Panc1 (cell line): ENCODE measurements around the gene ZNF335. TPM values are rescaled to one million over a fixed set of nuclear protein-coding genes. Genes with fewer than 3 reads are reported as not detected.

Experiments used
- ATAC-seq: fragments of 200-7000 bp; cut with Tn5 transposase; 2 replicates; pipeline ENCODE4 v1.9.1; 2020; ENCODE audit warnings: mild to moderate bottlenecking, moderate library complexity
- BruUV-seq: library from RNA; stranded (reverse); fragments of 400-500 nt; replicated peaks from 2 replicates; lab custom pipeline; 2021; lab: Mats Ljungman, UMichigan
- CTCF ChIA-PET: fragments of 300-600 bp; sonication (Branson Sonifier 250); formaldehyde crosslinking; loops from one replicate; lab custom pipeline; 2022; ENCODE audit warnings: antibody characterized with exemption; lab: Charles Lee
- POLR2A ChIA-PET: fragments of 300-600 bp; sonication (Branson Sonifier 250); formaldehyde crosslinking; loops from one replicate; lab custom pipeline; 2022; ENCODE audit warnings: antibody characterized with exemption; lab: Charles Lee
- DNase-seq: peaks from one replicate; pipeline ENCODE4 v3.0.0-alpha.2; 2010; ENCODE audit warnings: low read depth, low spot score
- H3K27ac ChIP-seq: 2 replicates; pipeline ENCODE4 v1.5.1; 2011; ENCODE audit warnings: mild to moderate bottlenecking, low read length, inconsistent platforms
- H3K27me3 ChIP-seq: fragments of 200-500 bp; sonication (Bioruptor generic); 2 replicates; pipeline ENCODE4 v1.6.0; 2014; ENCODE audit warnings: low read length, inconsistent platforms; ENCODE audit not compliant: control insufficient read depth, insufficient read depth
- H3K36me3 ChIP-seq: fragments of 200-500 bp; sonication (Bioruptor generic); 2 replicates; pipeline ENCODE4 v1.5.1; 2014; ENCODE audit warnings: inconsistent platforms, mild to moderate bottlenecking, low read length, moderate library complexity; ENCODE audit not compliant: control insufficient read depth, insufficient read depth
- H3K4me1 ChIP-seq: 2 replicates; pipeline ENCODE4 v1.5.1; 2011; ENCODE audit warnings: inconsistent platforms, mild to moderate bottlenecking, low read length, moderate library complexity; ENCODE audit not compliant: control insufficient read depth, insufficient read depth
- H3K4me3 ChIP-seq, 2 experiments: 2 replicates each; pipeline ENCODE4 v1.5.1; 2011 to 2012; ENCODE audit warnings: low read depth in 2 of 2, low read length in 2 of 2, mild to moderate bottlenecking in 2 of 2, inconsistent platforms in 1 of 2, moderate library complexity in 1 of 2
- H3K9me3 ChIP-seq: fragments of 200-500 bp; sonication (Bioruptor generic); 2 replicates; pipeline ENCODE4 v1.5.1; 2014; ENCODE audit warnings: low read depth, mild to moderate bottlenecking, inconsistent platforms, low read length, moderate library complexity; ENCODE audit not compliant: control insufficient read depth, insufficient read depth
- POLR2AphosphoS5 ChIP-seq: IDR thresholded peaks from 2 replicates; pipeline ENCODE4 v1.6.1; 2012; ENCODE audit warnings: mild to moderate bottlenecking, low read depth, low read length, moderate library complexity
- SIN3A ChIP-seq: IDR thresholded peaks from 2 replicates; pipeline ENCODE4 v1.6.1; 2012; ENCODE audit warnings: low read depth, mild to moderate bottlenecking, low read length, moderate library complexity, borderline replicate concordance; ENCODE audit not compliant: insufficient read depth
- TCF7L2 ChIP-seq: IDR thresholded peaks from 2 replicates; pipeline ENCODE4 v1.6.1; 2011; ENCODE audit warnings: mild to moderate bottlenecking, low read depth, low read length, inconsistent platforms
- in situ Hi-C: cut with HindIII; loops from 2 replicates; pipeline ENCODE4 v1.10.0; 2016; ENCODE audit warnings: low sequenced_read_pairs, low pct_unique_long_range_greater_than_20kb
- intact Hi-C: fragments of 100-400 bp; cut with micrococcal nuclease; formaldehyde crosslinking; loops from one replicate; pipeline ENCODE4 v1.10.0; 2022; ENCODE audit not compliant: unreplicated experiment
- total RNA-seq: library from RNA; stranded (reverse); gene quantifications from one replicate; pipeline ENCODE4 v1.2.1, GENCODE V29; 2021; ENCODE audit not compliant: unreplicated experiment
- TF ChIP-seq, protein P1 (sequence below): fragments of 450-650 bp; IDR thresholded peaks from 2 replicates; pipeline ENCODE4 v1.5.1; 2017; ENCODE audit warnings: mild to moderate bottlenecking
- TF ChIP-seq, protein P2 (sequence below), 2 experiments: IDR thresholded peaks; 2 replicates each; pipeline ENCODE4 v1.6.1; 2011 to 2012; ENCODE audit warnings: low read depth in 2 of 2, control low read depth in 1 of 2, low read length in 1 of 2, mild to moderate bottlenecking in 1 of 2, moderate library complexity in 1 of 2; ENCODE audit not compliant: insufficient read depth in 1 of 2

ZNF335 gene
- total RNA-seq, 1 experiment from 2014 or later, result 31.1 TPM

- ChIA-PET CTCF (no interaction called here), POLR2A (interaction anchor here (0.7 kb wide), 1 partner anchor 15 kb away, joined by 3 read pairs; the partner anchor contains the start of gene PCIF1)
- H3K4me3 ChIP-seq, result no peak overlapping the region
- no peaks in the 10 kb centered on the region for H3K9me3 ChIP-seq
- in situ Hi-C loops (no loop called here), intact Hi-C loops (no loop called here)
- no peaks in the 10 kb centered on the region for H3K4me1 ChIP-seq
- H3K27ac ChIP-seq, result no peak overlapping the region
- peaks cover 5% of the 10 kb centered on the region for H3K36me3 ChIP-seq
- H3K27me3 ChIP-seq, result no peaks in the 10 kb centered on the region
- TF ChIP-seq POLR2AphosphoS5 (peak; percentile 18; the same call in 1 of the 2 replicates), SIN3A (no peak)
- DNase-seq (no peak), ATAC-seq (no peak)
- BruUV-seq, result no TSS peak
Observed at GRCh38 chr20:45949542-45950329, 22.3 kb downstream of the ZNF335 start.

GRCh38 chr20:45948742-45949541 is 23.1 kb downstream of the ZNF335 start:
- no peaks in the 10 kb centered on the region for H3K27me3 ChIP-seq
- CTCF ChIA-PET, result no interaction called here
- in situ Hi-C loops, result no loop called here
- peak; percentile 34; the same call in 1 of the 2 replicates for TF ChIP-seq POLR2AphosphoS5
- TF ChIP-seq, protein P1, sequence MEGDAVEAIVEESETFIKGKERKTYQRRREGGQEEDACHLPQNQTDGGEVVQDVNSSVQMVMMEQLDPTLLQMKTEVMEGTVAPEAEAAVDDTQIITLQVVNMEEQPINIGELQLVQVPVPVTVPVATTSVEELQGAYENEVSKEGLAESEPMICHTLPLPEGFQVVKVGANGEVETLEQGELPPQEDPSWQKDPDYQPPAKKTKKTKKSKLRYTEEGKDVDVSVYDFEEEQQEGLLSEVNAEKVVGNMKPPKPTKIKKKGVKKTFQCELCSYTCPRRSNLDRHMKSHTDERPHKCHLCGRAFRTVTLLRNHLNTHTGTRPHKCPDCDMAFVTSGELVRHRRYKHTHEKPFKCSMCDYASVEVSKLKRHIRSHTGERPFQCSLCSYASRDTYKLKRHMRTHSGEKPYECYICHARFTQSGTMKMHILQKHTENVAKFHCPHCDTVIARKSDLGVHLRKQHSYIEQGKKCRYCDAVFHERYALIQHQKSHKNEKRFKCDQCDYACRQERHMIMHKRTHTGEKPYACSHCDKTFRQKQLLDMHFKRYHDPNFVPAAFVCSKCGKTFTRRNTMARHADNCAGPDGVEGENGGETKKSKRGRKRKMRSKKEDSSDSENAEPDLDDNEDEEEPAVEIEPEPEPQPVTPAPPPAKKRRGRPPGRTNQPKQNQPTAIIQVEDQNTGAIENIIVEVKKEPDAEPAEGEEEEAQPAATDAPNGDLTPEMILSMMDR, result no peak
- no peak overlapping the region for H3K27ac ChIP-seq
- H3K9me3 ChIP-seq, result no peaks in the 10 kb centered on the region
- no TSS peak for BruUV-seq
- intact Hi-C loops, result no loop called here
- ATAC-seq (peak; percentile 7; the same call in 1 of the 2 replicates), DNase-seq (no peak)
- H3K4me1 ChIP-seq, result no peaks in the 10 kb centered on the region
- no peak overlapping the region for H3K4me3 ChIP-seq
- H3K36me3 ChIP-seq, result peaks cover 5% of the 10 kb centered on the region
- POLR2A ChIA-PET, result no interaction called here

DNA sequence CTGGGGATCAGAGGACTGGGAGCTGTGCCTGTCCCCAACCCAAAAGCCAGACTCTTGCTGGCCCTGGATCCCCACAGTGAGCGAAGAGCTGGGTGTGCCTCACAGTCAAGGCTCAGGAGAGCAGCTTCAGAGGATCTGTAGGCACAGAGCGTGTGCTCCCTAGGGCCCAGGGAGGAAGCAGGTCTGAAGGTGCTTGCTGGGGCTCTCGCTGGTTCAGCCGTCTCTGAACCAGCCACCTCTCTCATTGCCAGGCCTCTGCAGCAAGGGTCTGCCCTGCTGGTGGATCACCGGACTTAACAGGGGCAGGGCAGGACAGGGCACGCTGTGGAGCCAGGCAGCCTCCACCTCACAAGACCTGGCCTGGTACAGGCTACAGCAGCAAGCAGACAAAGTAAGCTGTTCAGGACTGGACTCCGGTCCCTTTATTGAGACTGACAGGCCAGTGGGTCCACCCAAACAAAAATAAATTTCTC is 23.7 kb downstream of the ZNF335 start:
- DNase-seq (no peak), ATAC-seq (peak; percentile 29)
- ChIA-PET POLR2A (no interaction called here), CTCF (no interaction called here)
- Histone ChIP-seq H3K9me3 (no peaks in the 10 kb centered on the region), H3K27me3 (no peaks in the 10 kb centered on the region), H3K4me3 (no peak overlapping the region), H3K36me3 (peaks cover 5% of the 10 kb centered on the region), H3K4me1 (no peaks in the 10 kb centered on the region), H3K27ac (no peak overlapping the region)
- BruUV-seq, result no TSS peak
- in situ Hi-C loops, result no loop called here
- TF ChIP-seq, protein P1, result no peak
- no peak for TF ChIP-seq TCF7L2
- TF ChIP-seq POLR2AphosphoS5, result no peak
- no peak for TF ChIP-seq SIN3A
- TF ChIP-seq, protein P2, sequence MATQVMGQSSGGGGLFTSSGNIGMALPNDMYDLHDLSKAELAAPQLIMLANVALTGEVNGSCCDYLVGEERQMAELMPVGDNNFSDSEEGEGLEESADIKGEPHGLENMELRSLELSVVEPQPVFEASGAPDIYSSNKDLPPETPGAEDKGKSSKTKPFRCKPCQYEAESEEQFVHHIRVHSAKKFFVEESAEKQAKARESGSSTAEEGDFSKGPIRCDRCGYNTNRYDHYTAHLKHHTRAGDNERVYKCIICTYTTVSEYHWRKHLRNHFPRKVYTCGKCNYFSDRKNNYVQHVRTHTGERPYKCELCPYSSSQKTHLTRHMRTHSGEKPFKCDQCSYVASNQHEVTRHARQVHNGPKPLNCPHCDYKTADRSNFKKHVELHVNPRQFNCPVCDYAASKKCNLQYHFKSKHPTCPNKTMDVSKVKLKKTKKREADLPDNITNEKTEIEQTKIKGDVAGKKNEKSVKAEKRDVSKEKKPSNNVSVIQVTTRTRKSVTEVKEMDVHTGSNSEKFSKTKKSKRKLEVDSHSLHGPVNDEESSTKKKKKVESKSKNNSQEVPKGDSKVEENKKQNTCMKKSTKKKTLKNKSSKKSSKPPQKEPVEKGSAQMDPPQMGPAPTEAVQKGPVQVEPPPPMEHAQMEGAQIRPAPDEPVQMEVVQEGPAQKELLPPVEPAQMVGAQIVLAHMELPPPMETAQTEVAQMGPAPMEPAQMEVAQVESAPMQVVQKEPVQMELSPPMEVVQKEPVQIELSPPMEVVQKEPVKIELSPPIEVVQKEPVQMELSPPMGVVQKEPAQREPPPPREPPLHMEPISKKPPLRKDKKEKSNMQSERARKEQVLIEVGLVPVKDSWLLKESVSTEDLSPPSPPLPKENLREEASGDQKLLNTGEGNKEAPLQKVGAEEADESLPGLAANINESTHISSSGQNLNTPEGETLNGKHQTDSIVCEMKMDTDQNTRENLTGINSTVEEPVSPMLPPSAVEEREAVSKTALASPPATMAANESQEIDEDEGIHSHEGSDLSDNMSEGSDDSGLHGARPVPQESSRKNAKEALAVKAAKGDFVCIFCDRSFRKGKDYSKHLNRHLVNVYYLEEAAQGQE (IDR thresholded peaks at IDR 0.05; ENCODE audit: insufficient read depth in 1 of 2, low read depth in 2 of 2, low read length in 1 of 2), result no peak
- intact Hi-C loops, result no loop called here
